Cardiac septum (tissue), 1 donor: Measurements from ENCODE around the gene MANF. TPM values are rescaled to one million over a fixed set of nuclear protein-coding genes. Genes with fewer than 3 reads are reported as not detected.

Experiments used
- DNase-seq: peaks from one replicate; pipeline ENCODE4 v3.0.0-alpha.2; 2020; ENCODE audit warnings: low spot score
- intact Hi-C: fragments of 100-400 bp; cut with DNase I; formaldehyde crosslinking; loops from one replicate; pipeline ENCODE4 v1.14.0; 2022
- total RNA-seq: library from RNA; stranded (reverse); fragmentation: NEBNext Ultra II Directional; extraction: Animal tissue kit (Norgen Biotek cat#: 25700); gene quantifications from one replicate; pipeline ENCODE4 v1.2.1, GENCODE V29; 2021
- donor health status: DM: no; HTN: no; CAD: no.

MANF gene
- total RNA-seq, 1 donor from 2014 or later, result 77.6 TPM

DNA sequence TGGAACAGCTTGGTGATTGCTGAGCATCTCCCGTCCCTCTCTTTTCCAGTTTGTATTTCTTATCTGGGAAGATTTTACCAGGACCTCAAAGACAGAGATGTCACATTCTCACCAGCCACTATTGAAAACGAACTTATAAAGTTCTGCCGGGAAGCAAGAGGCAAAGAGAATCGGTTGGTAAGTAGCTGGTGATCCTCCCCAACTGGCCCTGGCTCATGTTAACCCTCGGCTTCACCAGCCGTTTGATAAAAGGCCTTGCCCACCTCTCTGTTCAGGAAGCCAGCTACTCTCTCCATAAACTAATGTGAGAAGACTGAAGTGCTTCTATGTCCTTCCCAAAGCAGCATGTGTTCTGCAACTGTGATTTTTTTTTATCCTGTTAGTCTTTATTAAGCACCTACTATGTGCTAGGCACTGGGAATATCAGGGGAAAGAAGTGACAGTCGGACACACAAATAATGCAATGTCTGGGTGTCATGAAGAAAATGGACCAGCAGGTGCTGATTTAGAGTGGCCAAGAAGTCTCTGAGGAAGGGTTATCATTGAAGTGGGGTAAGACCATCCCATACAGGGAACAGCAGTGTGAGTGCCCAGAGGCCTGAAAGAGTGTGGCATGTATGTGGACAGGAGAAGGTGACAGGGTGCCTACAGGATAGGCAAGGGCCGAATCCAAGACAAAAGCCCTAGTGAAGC is 1.2 kb downstream of the MANF start:
- no peak for DNase-seq
- intact Hi-C loops, result loop anchor here (5.0 to 10.0 kb wide), 2 partner anchors 769 to 1022 kb away; partner anchors contain the start of gene MAPKAPK3

DNA sequence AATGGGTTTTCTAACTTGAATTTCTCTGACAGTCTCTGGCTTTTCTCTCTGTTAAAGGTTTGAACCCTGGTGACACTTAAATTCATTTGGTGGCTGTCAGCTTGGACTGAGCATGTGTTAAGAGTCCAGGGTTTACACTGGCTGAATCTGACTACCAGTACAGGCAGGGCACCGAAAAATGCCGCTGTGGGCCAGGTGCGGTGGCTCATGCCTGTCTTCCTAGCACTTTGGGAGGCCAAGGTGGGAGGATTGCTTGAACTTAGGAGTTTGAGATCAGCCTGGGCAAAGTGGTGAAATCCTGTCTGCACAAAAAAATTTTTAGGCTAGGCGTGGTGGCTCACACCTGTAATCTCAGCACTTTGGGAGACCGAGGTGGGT is 1.8 kb downstream of the MANF start:
- no peak for DNase-seq
- intact Hi-C loops, result loop anchor here (5.0 to 10.0 kb wide), 2 partner anchors 770 to 1022 kb away; partner anchors contain the start of gene MAPKAPK3

DNA sequence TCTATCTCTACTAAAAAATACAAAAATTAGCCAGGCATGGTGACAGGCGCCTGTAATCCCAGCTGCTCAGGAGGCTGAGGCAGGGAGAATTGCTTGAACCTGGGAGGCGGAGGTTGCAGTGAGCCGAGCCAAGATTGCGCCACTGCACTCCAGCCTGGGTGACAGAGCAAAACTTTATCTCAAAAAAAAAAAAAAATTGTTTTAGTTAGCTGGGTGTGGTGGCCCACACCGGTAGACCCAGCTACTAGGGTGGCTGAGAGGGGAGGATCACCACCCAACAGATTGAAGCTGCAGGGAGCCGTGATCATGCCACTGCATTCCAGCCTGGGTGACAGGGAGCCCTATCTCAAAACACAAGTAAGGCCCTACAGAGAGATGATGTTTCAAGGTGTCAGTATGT is 2.2 kb downstream of the MANF start:
- intact Hi-C loops, result loop anchor here (5.0 to 10.0 kb wide), 2 partner anchors 770 to 1022 kb away; partner anchors contain the start of gene MAPKAPK3
- peak; percentile 65 for DNase-seq

DNA sequence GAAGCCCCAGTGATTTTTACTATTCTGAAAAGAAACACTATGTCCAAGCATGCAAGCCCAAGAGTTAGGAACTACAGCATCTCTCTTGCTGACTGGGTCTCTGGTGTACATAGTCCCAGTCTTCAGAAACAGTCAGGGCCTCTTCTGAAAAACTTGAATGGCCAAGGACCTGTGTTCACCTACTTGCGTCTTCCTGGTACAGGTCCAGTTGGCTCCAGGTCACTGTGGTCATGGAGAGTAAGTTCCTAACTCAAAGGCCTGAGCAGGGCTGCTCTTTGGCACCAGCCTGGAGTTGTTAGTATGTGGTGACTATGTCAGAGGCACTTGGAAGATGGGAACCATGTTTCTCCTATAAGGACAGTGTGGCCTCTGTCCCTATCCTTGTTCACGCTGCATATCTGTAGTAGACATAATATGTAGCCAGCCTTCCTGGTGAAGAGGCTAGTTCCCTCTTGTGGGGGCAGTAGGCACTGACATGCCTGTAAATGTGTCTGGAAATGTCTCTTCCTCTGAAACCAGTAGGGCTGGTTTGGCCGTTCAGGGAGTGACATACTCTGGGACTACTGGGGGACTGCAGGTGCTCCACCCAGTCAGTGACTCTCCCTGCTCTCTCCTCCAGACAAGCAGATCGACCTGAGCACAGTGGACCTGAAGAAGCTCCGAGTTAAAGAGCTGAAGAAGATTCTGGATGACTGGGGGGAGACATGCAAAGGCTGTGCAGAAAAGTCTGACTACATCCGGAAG is 3.4 kb downstream of the MANF start:
- intact Hi-C loops, result loop anchor here (5.0 to 10.0 kb wide), 2 partner anchors 771 to 1024 kb away; partner anchors contain the start of gene MAPKAPK3
- DNase-seq, result peak; percentile 33

DNA sequence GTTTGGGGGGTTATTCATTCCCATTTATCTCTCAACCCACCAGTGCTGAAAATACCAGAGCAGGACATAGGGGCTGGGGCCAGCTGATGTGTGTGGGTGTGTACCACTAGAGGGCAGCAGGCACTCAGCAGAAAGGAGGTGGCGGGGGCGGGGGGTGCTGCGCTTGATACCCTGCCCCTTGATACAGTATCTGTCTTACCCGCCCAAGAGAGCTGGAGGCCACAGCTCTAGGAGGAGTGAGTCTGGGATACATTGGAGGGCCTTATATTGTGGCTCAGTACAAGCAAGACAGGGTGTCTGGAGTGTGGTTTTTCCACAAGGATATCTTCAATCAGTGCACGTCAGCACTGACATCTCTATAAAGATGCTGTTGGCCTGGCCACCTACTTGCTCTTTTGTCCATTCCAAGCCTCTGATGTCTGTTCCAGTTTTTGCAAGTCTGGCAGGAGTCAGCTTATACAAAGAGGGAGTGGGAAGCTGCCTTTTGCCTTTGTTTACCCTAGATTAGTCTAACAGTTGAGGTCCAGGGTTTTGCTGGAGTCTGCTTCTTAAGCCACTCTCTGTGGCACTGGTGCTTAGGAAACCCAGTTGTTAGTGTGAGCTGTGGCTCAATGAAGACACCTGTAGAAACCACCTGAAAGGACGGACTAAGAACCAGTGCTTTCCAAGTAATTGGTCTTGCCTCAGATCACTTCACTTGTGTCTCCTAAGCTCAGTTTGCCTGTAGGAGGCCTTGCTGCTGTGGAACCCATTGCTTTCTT is 4.5 kb downstream of the MANF start:
- intact Hi-C loops, result loop anchor here (2.0 to 10.0 kb wide), 5 partner anchors 109 to 1025 kb away; partner anchors contain the start of genes C3orf18, HEMK1 and MAPKAPK3
- peak; percentile 79 for DNase-seq

DNA sequence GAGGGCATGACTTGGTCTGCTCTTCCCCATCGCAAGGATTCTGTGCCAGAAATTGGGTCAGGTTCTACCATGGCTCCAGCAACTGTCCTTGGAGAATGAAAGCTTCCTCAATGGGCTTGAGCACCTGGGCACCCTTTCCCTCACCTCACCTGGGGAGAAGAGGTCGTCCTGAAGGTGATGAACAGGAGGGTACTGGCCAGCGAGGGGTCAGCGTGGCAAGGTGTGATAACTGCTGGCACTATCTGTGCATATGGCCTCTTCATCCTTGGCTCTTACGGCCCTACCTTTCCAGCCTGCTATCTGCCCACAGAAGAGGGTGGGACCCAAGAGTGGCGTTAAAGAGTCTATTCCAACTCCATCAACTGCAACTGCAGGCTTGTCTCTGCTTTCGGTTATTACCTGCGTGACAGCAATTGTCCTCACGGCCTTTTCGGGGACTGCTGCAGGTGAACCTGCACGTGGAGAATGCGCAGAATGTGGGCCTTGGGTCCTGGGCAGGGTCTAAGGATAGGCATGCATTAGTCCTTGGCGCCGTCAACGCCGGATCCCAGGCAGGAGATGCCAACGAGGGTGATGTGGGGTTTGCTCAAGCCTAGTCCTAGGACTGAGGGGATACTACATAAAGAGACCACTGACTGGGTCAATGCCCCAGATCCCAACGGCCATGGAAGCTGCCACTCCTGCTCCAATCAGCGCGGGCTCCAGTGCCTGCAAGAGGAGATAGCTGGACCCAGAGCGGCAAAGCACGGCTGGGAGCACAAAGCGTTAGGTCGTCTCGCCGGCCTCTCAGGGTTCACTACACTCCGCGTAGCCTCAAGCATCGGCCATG is 5.4 kb downstream of the MANF start:
- intact Hi-C loops, result loop anchor here (2.0 to 5.0 kb wide), 3 partner anchors 108 to 823 kb away; partner anchors contain the start of genes C3orf18 and HEMK1
- peak; percentile 43 for DNase-seq

DNA sequence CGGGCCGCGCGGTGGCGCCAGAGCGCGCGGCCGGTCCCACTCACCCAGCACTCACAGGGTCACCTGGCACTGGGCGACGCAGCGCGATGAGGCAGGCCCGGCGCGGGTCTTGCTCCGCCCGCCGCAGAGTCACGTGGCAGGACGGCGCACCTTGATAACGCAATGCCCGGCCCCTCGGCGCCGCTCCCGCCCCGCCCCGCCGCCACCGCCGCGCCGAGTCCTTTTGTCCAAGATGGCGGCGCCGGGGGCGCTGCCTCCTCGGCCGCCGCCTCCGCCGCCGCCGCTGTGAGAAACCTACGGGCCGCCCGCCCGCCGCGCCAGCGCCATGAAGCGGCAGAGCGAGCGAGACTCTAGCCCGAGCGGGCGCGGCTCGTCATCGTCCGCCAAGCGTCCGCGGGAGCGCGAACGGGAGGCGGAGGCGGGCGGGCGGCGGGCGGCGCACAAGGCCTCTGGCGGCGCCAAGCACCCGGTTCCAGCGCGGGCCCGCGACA is 6.0 kb downstream of the MANF start, which contains the start of gene RBM15B:
Gene RBM15B (plus strand): TSS at position 211 of the 491 bp plus-strand sequence. CDS start 115 bp downstream, at position 326.
- peak; percentile 99 for DNase-seq
- intact Hi-C loops, result loop anchor here (2.0 to 5.0 kb wide), 3 partner anchors 108 to 824 kb away; partner anchors contain the start of genes C3orf18 and HEMK1

DNA sequence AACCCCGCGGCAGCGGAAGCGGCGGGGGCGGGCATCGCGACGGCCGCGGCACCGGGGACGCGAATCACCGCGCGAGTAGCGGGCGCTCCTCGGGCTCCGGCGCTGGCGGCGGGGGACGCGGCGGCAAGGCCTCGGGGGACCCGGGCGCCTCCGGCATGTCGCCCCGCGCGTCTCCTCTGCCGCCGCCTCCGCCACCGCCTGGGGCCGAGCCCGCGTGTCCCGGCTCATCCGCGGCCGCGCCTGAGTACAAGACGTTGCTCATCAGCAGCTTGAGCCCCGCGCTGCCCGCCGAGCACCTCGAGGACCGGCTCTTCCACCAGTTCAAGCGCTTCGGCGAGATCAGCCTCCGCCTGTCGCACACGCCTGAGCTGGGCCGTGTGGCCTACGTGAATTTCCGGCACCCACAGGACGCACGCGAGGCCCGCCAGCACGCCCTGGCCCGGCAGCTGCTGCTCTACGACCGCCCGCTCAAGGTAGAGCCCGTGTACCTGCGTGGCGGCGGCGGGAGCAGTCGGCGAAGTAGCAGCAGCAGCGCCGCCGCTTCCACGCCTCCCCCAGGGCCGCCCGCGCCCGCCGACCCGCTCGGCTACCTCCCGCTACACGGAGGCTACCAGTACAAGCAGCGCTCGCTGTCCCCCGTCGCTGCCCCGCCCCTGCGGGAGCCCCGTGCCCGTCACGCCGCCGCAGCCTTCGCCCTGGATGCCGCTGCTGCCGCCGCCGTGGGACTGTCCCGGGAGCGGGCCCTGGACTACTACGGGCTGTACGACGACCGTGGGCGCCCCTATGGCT is 6.7 kb downstream of the MANF start:
- peak; percentile 71 for DNase-seq
- intact Hi-C loops, result loop anchor here (2.0 to 5.0 kb wide), 3 partner anchors 107 to 824 kb away; partner anchors contain the start of genes C3orf18 and HEMK1

DNA sequence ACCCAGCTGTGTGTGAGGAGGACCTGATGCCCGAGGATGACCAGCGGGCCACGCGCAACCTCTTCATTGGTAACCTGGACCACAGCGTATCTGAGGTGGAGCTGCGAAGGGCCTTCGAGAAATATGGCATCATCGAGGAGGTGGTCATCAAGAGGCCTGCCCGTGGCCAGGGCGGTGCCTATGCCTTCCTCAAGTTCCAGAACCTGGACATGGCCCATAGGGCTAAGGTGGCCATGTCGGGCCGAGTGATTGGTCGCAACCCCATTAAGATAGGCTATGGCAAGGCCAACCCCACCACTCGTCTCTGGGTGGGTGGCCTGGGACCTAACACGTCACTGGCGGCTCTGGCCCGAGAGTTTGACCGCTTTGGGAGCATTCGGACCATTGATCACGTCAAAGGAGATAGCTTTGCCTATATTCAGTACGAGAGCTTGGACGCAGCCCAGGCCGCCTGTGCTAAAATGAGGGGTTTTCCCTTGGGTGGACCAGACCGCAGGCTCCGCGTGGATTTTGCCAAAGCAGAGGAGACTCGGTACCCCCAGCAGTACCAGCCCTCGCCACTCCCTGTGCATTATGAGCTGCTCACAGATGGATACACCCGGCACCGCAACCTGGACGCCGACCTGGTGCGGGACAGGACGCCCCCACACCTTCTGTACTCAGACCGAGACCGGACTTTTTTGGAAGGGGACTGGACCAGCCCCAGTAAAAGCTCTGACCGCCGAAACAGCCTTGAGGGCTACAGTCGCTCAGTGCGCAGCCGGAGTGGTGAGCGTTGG is 7.5 kb downstream of the MANF start:
- intact Hi-C loops, result loop anchor here (5.0 kb wide), 2 partner anchors 290 to 825 kb away; partner anchors contain the start of genes C3orf18 and HEMK1
- peak; percentile 68 for DNase-seq

DNA sequence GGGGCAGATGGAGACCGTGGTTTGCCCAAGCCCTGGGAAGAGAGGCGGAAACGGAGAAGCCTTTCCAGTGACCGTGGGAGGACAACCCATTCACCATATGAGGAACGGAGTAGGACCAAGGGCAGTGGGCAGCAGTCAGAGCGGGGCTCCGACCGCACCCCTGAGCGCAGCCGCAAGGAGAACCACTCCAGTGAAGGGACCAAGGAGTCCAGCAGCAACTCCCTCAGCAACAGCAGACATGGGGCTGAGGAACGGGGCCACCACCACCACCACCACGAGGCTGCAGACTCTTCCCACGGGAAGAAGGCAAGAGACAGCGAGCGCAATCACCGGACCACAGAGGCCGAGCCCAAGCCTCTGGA is 8.0 kb downstream of the MANF start:
- intact Hi-C loops, result loop anchor here (5.0 kb wide), 2 partner anchors 289 to 826 kb away; partner anchors contain the start of genes C3orf18 and HEMK1
- peak; percentile 66 for DNase-seq

DNA sequence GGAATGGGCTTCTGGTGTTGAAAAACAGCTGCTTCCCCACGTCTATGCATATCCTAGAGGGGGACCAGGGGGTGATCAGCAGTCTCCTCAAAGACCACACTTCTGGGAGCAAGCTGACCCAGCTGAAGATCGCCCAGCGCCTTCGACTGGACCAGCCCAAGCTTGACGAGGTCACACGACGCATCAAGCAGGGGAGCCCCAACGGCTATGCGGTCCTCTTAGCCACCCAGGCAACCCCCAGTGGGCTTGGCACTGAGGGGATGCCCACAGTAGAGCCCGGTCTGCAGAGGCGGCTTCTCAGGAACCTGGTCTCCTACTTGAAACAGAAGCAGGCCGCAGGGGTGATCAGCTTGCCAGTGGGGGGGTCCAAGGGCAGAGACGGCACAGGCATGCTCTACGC is 8.5 kb downstream of the MANF start:
- DNase-seq, result no peak
- intact Hi-C loops, result loop anchor here (5.0 kb wide), 2 partner anchors 289 to 826 kb away; partner anchors contain the start of genes C3orf18 and HEMK1

DNA sequence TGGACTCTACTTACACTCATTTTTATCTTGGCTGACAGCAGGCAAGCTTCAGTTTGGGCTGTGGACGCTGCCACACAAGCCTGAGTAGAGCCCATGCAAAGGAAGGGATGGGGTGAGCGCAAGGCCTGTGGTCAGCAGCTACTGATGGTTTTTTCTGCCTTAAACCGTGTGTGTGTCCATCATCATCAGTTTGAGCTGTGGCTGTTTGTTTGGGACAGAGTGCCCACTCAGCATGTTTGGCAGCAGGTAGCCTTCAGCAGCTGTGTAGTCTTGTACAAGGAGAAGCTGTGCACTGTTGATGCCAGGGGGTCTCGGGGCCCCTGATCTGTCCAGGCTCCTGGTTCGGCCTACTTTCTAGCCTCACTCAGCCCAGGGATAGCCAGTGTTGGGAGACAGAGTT is 9.4 kb downstream of the MANF start:
- peak; percentile 69 for DNase-seq
- intact Hi-C loops, result loop anchor here (5.0 kb wide), 2 partner anchors 288 to 827 kb away; partner anchors contain the start of genes C3orf18 and HEMK1

DNA sequence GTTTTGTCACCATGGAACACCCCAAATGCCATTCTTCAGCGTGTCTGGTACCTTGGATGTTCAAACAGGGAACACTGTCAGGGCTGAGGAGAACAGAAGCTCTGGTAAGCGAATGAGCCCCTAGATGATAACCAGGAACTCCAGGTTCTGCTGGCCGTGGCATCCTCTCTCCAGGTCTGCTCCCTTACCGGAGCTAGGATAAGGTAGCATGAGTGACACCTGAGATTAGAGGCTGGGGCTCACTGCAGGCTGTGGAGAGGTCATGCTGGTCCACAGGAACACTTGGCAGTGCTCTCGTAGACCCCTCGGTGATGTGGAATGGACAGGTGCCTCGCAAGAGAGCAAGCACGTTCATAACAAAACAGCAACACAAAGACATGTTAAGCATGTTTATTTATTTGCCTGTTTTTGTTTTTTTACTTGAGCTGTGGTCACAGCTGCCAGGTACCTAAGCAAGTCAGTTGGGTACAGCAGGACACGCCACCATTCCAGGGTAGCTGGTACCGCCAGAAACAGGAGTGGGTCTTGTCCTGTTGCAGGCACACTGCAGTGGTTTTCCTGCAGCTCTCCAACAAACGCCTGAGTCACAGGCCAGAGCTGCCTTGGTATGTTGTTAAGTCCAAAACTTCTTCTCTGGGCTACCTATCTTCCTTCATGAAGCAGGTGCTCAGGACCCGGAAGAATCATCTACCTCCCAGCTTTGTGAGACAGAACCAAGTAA is 10.6 kb downstream of the MANF start:
- intact Hi-C loops, result no loop called here

DNA sequence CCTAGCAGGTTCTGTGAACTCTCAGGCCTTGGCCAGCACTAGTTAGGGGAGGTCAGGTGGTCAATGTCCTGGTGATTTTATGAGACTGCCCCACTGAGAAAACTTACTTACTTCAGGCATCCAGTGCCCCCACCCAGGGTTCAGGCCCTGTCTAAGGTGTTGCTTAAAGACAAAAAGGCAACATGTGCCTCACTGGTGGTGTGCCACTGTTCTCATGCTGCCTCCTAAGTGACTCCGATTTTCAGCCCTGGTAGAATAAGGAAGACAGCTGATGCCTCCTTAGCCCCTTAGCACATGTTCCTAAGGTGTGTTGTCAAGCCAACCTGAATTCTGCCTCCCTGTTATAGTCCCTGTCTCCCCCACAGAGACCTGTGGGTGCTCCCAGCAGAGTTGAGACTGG is 11.3 kb downstream of the MANF start:
- DNase-seq, result peak; percentile 17
- intact Hi-C loops, result no loop called here

More for the DNA sequence above, 10.6 kb downstream of the MANF start:
- DNase-seq, result peak; percentile 12

DNA sequence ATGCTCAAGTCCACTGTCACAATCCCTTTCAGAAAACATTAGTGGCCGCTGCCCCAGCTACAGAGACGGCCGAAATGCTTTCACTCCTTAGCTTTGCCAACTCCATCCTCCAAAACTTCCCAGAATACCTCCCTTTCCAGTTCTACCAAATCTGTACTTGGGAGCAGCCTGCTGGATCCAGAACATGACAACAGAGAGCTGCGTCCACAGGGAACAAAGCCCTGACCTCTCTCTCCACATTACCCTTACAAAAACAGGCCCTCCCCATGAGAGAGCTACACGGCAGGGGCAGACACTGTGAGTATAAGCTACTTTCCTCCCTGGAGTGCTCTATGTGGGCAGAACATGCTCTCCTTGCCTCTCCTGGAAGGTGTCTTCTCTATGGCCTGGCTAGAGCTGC is 12.3 kb downstream of the MANF start:
- intact Hi-C loops, result no loop called here
- DNase-seq, result peak; percentile 51
